Measurements from ENCODE around the gene TCF4. TPM values are rescaled to one million over a fixed set of nuclear protein-coding genes. Genes with fewer than 3 reads are reported as not detected.

TCF4 gene
- 51.4 and 55.2 TPM in 2 replicates for polyA plus RNA-seq (2014; cell fraction: cytosol; rRNA removed)
- polyA plus RNA-seq (2014; cell fraction: nucleus; rRNA removed) = 53.5 and 64.8 TPM in 2 replicates

GRCh38 chr18:55588111-55588869, at the start of gene TCF4:
TCF4 (minus strand) TSS chr18:55588192; CDS start chr18:55587116, 1,076 bp downstream.
- peak; percentile 79 for DNase-seq (ENCODE audit: low spot score)

GRCh38 chr18:55637204-55637603, 49.2 kb upstream of the TCF4 start:
- no peak for DNase-seq (ENCODE audit: low spot score)

- no peak for DNase-seq (ENCODE audit: low spot score)
Measured at GRCh38 chr18:55635439-55635838, 47.4 kb upstream of the TCF4 start.

GRCh38 chr18:55634545-55634944, 46.6 kb upstream of the TCF4 start:
- DNase-seq (ENCODE audit: low spot score) = no peak

GRCh38 chr18:55633032-55633431, 45.0 kb upstream of the TCF4 start:
- DNase-seq (ENCODE audit: low spot score) = no peak

GRCh38 chr18:55629133-55629532, 41.1 kb upstream of the TCF4 start:
- peak; percentile 58 for DNase-seq (ENCODE audit: low spot score)

GRCh38 chr18:55627007-55627406, 39.0 kb upstream of the TCF4 start:
- DNase-seq (ENCODE audit: low spot score) = no peak

GRCh38 chr18:55625901-55626300, 37.9 kb upstream of the TCF4 start:
- DNase-seq (ENCODE audit: low spot score) = no peak

GRCh38 chr18:55623626-55624025, 35.6 kb upstream of the TCF4 start:
- no peak for DNase-seq (ENCODE audit: low spot score)

GRCh38 chr18:55610506-55610905, 22.5 kb upstream of the TCF4 start:
- DNase-seq (ENCODE audit: low spot score) = no peak

GRCh38 chr18:55609160-55609825, 21.3 kb upstream of the TCF4 start:
- DNase-seq (ENCODE audit: low spot score) = no peak

- no peak for DNase-seq (ENCODE audit: low spot score)
Measured at GRCh38 chr18:55608497-55608896, 20.5 kb upstream of the TCF4 start.

GRCh38 chr18:55607773-55608172, 19.8 kb upstream of the TCF4 start:
- no peak for DNase-seq (ENCODE audit: low spot score)

GRCh38 chr18:55605733-55606338, 17.8 kb upstream of the TCF4 start:
- no peak for DNase-seq (ENCODE audit: low spot score)

GRCh38 chr18:55603775-55604174, 15.8 kb upstream of the TCF4 start:
- no peak for DNase-seq (ENCODE audit: low spot score)

- no peak for DNase-seq (ENCODE audit: low spot score)
Measured at GRCh38 chr18:55593888-55594287, 5.9 kb upstream of the TCF4 start.

- DNase-seq (ENCODE audit: low spot score) = no peak
Measured at GRCh38 chr18:55592572-55592971, 4.6 kb upstream of the TCF4 start.

GRCh38 chr18:55592106-55592505, 4.1 kb upstream of the TCF4 start:
- no peak for DNase-seq (ENCODE audit: low spot score)

GRCh38 chr18:55589625-55590291, 1.8 kb upstream of the TCF4 start:
- DNase-seq (ENCODE audit: low spot score) = peak; percentile 95

GRCh38 chr18:55588870-55589595, 1.0 kb upstream of the TCF4 start:
- peak; percentile 22 for DNase-seq (ENCODE audit: low spot score)

- peak; percentile 49 for DNase-seq (ENCODE audit: low spot score)
Measured at GRCh38 chr18:55587418-55588110, 428 bp downstream of the TCF4 start.

Data from SK-N-DZ (cell line).